Lower lobe of right lung (tissue), 2 donors: ENCODE results near the gene KIRREL1. TPM values are rescaled to one million over a fixed set of nuclear protein-coding genes. Genes with fewer than 3 reads are reported as not detected.
A peak's percentile ranks its signal among the peaks of the same experiment; 100 is the strongest.

Source experiments
- ATAC-seq, 2 donors: fragments of 200-7000 bp; cut with Tn5 transposase; one replicate each; pipeline ENCODE4 v1.9.1; 2020 to 2022; ENCODE audit warnings: mild to moderate bottlenecking in 2 of 2, moderate library complexity in 2 of 2
- DNase-seq: peaks from one replicate; pipeline ENCODE4 v3.0.0-alpha.2; 2020
- H3K27ac ChIP-seq: fragments of 200-600 bp; one replicate; pipeline ENCODE4 v1.8.0; 2022
- H3K27me3 ChIP-seq: fragments of 200-600 bp; one replicate; pipeline ENCODE4 v1.8.0; 2022; ENCODE audit warnings: low read depth
- H3K36me3 ChIP-seq: fragments of 200-600 bp; one replicate; pipeline ENCODE4 v1.8.0; 2022; ENCODE audit warnings: mild to moderate bottlenecking
- H3K4me1 ChIP-seq: fragments of 200-600 bp; one replicate; pipeline ENCODE4 v1.8.0; 2022
- H3K4me3 ChIP-seq: fragments of 200-600 bp; one replicate; pipeline ENCODE4 v1.8.0; 2022; ENCODE audit warnings: mild to moderate bottlenecking
- H3K9me3 ChIP-seq: fragments of 200-600 bp; one replicate; pipeline ENCODE4 v1.8.0; 2022
- intact Hi-C: fragments of 100-400 bp; cut with DNase I; formaldehyde crosslinking; loops from one replicate; pipeline ENCODE4 v1.11.0; 2022
- total RNA-seq: library from RNA; stranded (reverse); fragmentation: NEBNext Ultra II Directional; extraction: Animal tissue kit (Norgen Biotek cat#: 25700); gene quantifications from one replicate; pipeline ENCODE4 v1.2.1, GENCODE V29; 2021
- TF ChIP-seq, protein P1 (sequence below): fragments of 200-600 bp; IDR thresholded peaks from one replicate; pipeline ENCODE4 v1.8.0; 2022; ENCODE audit warnings: antibody characterized with exemption, mild to moderate bottlenecking
- donor health status: DM: no; HTN: yes; CAD: no; lungs with severe emphysema.

The KIRREL1 gene
- total RNA-seq, 1 donor from 2014 or later, result 26.9 TPM

DNA sequence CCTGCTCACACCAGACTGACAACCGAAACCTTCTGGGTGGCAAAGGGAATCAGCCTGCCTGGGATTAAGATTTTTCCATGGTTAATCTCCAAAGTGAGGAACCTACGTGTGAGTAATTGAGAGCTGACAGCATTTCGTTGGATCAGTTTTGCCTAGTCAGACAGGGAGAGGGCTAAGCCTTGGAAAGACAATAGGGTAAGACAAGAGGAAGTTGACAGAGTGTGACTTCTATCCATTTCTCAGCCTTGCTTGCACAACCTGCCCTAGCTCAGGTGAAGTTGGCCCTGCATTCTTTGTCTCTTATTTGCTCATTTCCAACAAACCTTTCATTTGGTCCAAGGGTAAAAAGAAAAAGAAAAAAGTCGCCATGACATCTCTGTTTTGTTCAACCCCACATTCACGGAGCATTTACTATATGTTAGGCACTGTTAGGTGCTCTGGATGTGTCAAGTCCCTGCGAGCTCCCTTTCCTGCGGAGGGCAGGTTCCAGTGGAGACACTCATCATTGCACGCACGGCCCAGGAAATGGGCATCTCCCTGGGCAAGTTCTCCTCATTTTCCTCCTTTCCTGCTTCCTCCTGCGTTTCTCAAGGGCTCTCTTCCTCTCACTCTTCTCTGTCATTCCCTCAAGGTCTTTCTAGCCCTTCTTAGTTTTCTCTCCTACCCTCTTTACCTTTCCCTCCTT lies 23.3 kb downstream of the KIRREL1 start:
- peaks cover 68% of the 10 kb centered on the region for H3K4me1 ChIP-seq
- peak overlapping the region; percentile 81 for H3K27ac ChIP-seq
- TF ChIP-seq, protein P1, sequence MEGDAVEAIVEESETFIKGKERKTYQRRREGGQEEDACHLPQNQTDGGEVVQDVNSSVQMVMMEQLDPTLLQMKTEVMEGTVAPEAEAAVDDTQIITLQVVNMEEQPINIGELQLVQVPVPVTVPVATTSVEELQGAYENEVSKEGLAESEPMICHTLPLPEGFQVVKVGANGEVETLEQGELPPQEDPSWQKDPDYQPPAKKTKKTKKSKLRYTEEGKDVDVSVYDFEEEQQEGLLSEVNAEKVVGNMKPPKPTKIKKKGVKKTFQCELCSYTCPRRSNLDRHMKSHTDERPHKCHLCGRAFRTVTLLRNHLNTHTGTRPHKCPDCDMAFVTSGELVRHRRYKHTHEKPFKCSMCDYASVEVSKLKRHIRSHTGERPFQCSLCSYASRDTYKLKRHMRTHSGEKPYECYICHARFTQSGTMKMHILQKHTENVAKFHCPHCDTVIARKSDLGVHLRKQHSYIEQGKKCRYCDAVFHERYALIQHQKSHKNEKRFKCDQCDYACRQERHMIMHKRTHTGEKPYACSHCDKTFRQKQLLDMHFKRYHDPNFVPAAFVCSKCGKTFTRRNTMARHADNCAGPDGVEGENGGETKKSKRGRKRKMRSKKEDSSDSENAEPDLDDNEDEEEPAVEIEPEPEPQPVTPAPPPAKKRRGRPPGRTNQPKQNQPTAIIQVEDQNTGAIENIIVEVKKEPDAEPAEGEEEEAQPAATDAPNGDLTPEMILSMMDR, result no peak

DNA sequence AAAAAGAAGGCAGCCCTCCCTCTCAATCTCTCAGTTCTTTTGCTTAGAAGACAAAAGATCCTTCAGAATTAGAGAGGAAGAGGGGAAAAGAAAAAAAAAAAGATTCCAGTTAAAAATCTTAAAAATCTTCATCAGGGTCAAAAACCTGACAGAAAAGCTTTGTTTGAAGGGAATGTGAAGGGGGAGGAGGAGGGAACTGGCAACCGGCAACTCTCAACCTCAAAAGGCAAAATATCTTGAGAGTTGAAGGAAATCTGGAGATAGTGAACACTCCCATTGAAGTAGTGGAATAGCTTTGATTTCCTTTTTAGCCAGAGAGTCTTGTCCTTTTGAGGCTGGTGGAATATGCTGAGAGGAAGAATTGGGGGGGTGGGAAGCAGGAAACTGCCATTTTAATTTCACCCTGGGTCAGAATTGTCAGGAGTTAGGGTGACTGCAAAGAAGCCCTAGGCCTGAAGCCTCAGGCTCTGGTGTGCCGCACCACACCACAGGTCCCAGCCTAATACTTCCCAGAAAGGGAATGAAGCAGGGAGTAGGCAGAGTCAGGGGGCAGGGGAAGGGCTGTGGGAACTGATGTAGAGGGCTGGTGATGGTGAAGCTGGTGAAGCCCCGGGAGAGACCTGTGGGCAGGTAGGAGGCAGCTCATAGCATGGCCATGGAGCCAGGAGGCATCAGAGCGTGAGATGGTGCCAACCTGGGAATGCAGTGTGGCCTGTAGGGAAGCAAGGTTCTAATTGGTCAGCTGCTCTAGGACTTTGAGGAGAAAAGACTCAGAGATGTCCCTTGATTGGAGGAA lies 24.6 kb downstream of the KIRREL1 start:
- H3K4me3 ChIP-seq, result no peak overlapping the region
- DNase-seq (no peak), ATAC-seq (no peak)
- TF ChIP-seq, protein P1, result no peak
- H3K9me3 ChIP-seq, result no peaks in the 10 kb centered on the region
- H3K4me1 ChIP-seq, result peaks cover 73% of the 10 kb centered on the region
- H3K36me3 ChIP-seq, result no peaks in the 10 kb centered on the region
- peak overlapping the region; percentile 81 for H3K27ac ChIP-seq
- no peaks in the 10 kb centered on the region for H3K27me3 ChIP-seq
- intact Hi-C loops, result no loop called here

More for the DNA sequence above, 23.3 kb downstream of the KIRREL1 start:
- intact Hi-C loops, result no loop called here
- Histone ChIP-seq H3K27me3 (no peaks in the 10 kb centered on the region), H3K36me3 (no peaks in the 10 kb centered on the region), H3K4me3 (no peak overlapping the region), H3K9me3 (no peaks in the 10 kb centered on the region)
- DNase-seq, result no peak
- ATAC-seq, result no peak

- intact Hi-C loops, result no loop called here
- peak; percentile 87 to 89 for ATAC-seq
Observed at GRCh38 chr1:158019171-158019868, 25.9 kb downstream of the KIRREL1 start.

DNA sequence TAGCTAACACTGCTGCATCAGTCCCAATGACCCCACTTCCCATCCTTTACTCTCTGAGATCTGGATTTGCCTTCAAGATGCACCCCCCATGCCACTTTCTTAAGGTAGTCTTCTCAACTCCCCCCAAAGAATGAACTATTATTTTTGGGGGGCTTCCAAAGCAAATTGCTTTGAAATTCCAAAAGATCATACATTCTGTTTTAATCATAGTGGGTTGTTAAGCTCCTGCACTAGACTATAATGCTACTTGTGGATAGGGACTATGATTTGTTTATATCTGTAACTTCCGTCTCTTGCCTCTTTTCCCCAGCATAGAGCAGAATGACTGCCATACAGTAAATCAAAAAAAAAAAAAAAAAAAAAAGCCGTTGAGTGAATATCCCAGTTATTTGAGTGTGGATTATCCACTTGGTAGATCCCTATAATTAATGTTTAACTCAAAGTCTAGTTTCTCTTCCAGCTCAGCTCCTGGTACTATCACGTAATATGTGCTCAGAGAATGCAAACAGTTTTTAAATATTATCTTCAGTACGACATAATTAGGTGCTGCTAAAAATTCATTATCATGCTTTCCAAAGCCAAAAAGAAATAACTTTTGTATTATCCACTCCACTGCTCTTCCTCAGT lies 26.9 kb downstream of the KIRREL1 start:
- DNase-seq (no peak), ATAC-seq (no peak)
- Histone ChIP-seq H3K27me3 (no peaks in the 10 kb centered on the region), H3K4me1 (peaks cover 77% of the 10 kb centered on the region), H3K9me3 (no peaks in the 10 kb centered on the region), H3K27ac (peak overlapping the region; percentile 81), H3K4me3 (no peak overlapping the region), H3K36me3 (no peaks in the 10 kb centered on the region)
- intact Hi-C loops, result no loop called here
- TF ChIP-seq, protein P1, result no peak

More at GRCh38 chr1:158019171-158019868, 25.9 kb downstream of the KIRREL1 start:
- TF ChIP-seq, protein P1, result no peak
- Histone ChIP-seq H3K27me3 (no peaks in the 10 kb centered on the region), H3K9me3 (no peaks in the 10 kb centered on the region), H3K36me3 (no peaks in the 10 kb centered on the region), H3K4me1 (peaks cover 79% of the 10 kb centered on the region), H3K4me3 (peak overlapping the region; percentile 25), H3K27ac (peak overlapping the region; percentile 81)
- no peak for DNase-seq
